ENCODE results near the gene ZGLP1.

The ZGLP1 gene

GRCh38 chr19:10274589-10274988 lies 35.0 kb downstream of the ZGLP1 start:
- DNase-seq: no peak

GRCh38 chr19:10271543-10272086 lies 38.0 kb downstream of the ZGLP1 start:
- DNase-seq: no peak

GRCh38 chr19:10270616-10271394 lies 38.8 kb downstream of the ZGLP1 start, which contains the start of gene ICAM1:
Gene ICAM1 (plus strand): TSS chr19:10271120. CDS start chr19:10271160, 40 bp downstream.
- DNase-seq: peak; percentile 68

DNA sequence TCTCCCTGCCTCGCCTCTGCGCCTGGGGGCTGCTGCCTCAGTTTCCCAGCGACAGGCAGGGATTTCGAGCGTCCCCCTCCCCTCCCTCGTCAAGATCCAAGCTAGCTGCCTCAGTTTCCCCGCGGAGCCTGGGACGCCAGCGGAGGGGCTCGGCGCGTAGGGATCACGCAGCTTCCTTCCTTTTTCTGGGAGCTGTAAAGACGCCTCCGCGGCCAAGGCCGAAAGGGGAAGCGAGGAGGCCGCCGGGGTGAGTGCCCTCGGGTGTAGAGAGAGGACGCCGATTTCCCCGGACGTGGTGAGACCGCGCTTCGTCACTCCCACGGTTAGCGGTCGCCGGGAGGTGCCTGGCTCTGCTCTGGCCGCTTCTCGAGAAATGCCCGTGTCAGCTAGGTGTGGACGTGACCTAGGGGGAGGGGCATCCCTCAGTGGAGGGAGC lies 39.4 kb downstream of the ZGLP1 start:
- DNase-seq: no peak

DNA sequence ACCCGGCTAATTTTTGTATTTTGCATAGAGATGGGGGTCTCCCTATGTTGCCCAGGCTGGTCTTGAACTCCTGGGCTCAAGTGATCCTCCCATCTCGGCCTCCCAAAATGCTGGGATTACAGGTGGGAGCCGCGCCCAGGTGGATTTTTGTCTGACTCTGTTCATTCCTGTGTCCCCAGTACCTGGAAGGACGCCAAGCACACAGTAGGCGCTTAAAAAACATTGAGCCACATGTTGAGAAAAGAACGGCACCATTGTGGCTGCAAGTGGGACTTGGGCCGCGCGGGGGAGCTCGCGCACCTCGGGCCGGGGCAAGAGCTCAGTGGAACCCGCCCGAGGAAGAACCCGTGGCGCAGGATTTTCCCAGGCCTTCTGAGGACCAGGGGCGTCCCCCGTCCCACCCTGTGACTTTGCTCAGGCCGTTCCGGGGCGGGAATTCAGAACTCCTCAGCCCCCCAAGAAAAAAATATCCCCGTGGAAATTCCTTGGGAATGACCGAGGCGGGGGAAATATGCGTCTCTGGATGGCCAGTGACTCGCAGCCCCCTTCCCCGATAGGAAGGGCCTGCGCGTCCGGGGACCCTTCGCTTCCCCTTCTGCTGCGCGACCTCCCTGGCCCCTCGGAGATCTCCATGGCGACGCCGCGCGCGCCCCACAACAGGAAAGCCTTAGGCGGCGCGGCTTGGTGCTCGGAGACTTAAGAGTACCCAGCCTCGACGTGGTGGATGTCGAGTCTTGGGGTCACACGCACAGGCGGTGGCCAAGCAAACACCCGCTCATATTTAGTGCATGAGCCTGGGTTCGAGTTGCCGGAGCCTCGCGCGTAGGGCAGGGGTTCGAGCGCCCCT lies 40.1 kb downstream of the ZGLP1 start:
- peak; percentile 87 for DNase-seq

- DNase-seq: no peak
These were observed 41.5 kb downstream of the ZGLP1 start for GRCh38 chr19:10268071-10268470.

DNA sequence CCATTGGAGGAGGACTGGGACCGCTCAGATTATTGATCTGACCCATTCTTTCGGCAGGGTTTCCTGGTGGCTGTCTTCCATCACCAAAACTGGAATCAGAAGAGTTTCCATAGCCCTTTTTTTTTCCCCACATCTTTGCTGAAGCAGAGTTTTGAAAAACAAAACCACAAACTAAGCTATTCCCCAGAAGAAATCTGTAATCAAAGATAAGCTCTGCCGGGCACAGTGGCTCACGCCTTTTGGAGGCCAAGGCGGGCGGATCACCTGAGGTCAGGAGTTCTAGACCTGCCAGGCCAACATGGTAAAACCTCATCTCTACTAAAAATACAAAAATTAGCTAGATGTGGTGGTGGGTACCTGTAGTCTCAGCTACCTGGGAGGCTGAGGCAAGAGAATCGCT lies 42.9 kb downstream of the ZGLP1 start:
- no peak for DNase-seq

DNA sequence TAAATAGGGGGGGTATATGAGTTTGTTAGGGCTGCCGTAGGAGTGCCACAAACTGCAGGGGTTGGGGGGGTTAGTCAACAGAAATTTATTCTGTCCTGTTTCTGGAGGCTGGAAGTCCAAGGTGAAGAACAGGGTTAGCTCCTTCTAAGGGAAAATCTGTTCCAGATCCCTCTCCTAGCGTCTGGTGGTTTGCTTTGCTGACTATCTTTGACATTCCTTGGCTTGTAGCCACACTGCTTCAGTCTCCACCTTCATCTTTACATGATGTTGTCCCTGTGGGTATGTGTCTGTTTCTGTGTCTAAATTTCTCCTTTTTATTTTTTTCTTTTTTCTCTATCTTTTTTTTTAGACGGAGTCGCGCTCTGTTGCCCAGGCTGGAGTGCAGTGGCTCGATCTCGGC lies 46.8 kb downstream of the ZGLP1 start:
- no peak for DNase-seq

DNA sequence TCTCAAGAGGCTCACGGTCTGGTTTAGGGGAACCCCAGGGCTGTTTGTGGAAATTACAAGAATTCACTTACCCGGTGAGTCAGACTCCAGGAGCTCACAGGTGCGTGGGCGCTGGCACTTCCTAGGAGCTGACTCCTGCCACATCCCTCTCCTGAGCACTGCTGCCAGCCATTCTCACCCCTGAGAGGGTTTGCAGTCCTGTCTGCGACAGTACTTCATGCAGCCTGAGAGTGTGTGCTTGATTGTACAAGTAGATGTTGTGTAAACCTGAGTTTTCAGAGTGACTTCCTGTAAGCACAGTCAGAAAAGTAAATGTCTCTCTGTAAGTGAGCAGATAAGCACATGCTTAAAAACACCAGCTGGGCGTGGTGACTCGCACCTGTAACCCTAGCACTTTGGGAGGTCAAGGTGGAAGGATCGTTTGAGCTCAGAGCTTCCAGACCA lies 49.5 kb downstream of the ZGLP1 start:
- peak; percentile 46 for DNase-seq

DNA sequence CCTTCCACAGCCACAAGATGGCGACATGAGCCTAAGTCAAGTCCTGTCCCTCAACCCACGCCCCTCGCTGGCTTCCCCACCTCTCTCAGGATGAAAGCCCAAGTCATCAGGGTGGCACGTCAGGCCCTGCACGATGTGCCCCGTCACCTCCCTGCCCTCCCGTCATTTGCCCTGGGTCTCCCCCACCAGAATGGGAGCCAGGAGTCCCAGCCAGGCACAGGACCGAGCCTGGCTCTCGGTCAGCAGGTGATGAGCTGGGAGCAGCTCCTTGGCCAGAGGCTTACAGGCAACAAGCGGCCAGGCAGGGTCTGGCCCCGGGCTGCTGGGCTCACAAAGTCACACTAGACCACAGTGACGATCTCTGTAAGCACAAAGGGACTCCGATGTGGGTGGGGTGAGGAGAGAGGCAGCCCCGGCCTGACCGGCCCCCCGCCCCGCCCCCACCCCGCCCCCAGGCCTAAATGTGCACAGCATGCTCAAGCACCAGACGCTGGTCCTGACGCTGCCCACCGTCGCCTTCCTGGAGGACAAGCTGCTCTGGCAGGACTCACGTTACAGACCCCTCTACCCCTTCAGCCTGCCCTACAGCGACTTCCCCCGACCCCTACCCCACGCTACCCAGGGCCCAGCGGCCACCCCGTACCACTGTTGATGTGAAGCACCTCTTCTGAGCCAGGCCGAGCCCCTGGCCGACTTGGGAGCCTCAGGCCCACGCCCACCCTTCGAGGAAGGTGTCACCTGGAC lies 50.3 kb downstream of the ZGLP1 start:
- peak; percentile 93 for DNase-seq

- DNase-seq: no peak
These were observed 51.4 kb downstream of the ZGLP1 start for GRCh38 chr19:10258080-10258710.

GRCh38 chr19:10256970-10257615 lies 52.5 kb downstream of the ZGLP1 start:
- DNase-seq: no peak

GRCh38 chr19:10256551-10256950 lies 53.1 kb downstream of the ZGLP1 start:
- DNase-seq: no peak

- no peak for DNase-seq
These were observed 54.3 kb downstream of the ZGLP1 start for GRCh38 chr19:10255358-10255757.
